WI38 (cell line): ENCODE results near the gene CCL23.
"Not testable (repeated sequence)": the region's sequence is repeated elsewhere in the genome, so short reads cannot be mapped to it uniquely, and the experiment has no call there.

ENCODE experiments used
- H3K4me3 ChIP-seq: 2 replicates; pipeline ENCODE4 v1.5.1; 2011; ENCODE audit warnings: low read depth, mild to moderate bottlenecking, control low read depth, low read length
- TF ChIP-seq, protein P1 (sequence below): IDR thresholded peaks from 2 replicates; pipeline ENCODE4 v1.5.1; 2012; ENCODE audit warnings: low read depth, mild to moderate bottlenecking, control low read depth, low read length

Gene CCL23

DNA sequence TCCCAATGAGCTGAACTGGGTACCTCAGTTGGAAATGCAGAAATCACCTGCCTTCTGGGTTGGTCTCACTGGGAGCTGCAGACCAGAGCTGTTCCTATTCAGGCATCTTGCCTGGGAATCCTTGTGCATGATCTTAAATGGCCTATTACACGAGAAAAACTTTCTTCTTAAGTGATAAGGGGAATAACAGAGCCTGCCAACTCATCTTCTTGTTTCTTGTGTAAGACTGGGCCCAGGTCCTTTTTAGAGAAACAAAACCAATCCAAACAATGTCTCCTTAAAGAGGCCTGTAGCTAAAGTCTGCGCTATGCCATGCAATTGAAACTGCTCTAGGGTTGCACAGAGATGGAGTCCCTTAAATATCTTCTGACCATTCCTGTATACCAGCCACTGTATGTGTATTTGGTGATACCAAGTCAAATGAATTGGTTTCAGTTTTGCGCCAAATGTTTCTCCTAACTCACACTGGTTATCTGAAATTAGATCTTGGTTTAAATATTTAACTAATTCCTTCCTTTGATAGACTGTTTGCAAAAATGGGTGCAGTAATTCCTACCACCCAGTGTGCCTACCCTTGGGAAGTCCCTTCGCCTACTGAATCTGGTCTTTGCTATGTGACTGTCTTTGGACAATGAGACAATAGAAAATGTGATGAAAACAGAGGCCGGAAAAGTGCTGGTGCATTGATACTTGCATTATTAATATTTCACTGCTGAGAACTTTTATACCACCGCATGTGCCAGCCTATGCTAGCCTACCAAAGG lies 6.5 kb upstream of the CCL23 start:
- no peak overlapping the region for H3K4me3 ChIP-seq
- TF ChIP-seq, protein P1, sequence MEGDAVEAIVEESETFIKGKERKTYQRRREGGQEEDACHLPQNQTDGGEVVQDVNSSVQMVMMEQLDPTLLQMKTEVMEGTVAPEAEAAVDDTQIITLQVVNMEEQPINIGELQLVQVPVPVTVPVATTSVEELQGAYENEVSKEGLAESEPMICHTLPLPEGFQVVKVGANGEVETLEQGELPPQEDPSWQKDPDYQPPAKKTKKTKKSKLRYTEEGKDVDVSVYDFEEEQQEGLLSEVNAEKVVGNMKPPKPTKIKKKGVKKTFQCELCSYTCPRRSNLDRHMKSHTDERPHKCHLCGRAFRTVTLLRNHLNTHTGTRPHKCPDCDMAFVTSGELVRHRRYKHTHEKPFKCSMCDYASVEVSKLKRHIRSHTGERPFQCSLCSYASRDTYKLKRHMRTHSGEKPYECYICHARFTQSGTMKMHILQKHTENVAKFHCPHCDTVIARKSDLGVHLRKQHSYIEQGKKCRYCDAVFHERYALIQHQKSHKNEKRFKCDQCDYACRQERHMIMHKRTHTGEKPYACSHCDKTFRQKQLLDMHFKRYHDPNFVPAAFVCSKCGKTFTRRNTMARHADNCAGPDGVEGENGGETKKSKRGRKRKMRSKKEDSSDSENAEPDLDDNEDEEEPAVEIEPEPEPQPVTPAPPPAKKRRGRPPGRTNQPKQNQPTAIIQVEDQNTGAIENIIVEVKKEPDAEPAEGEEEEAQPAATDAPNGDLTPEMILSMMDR, result no peak

DNA sequence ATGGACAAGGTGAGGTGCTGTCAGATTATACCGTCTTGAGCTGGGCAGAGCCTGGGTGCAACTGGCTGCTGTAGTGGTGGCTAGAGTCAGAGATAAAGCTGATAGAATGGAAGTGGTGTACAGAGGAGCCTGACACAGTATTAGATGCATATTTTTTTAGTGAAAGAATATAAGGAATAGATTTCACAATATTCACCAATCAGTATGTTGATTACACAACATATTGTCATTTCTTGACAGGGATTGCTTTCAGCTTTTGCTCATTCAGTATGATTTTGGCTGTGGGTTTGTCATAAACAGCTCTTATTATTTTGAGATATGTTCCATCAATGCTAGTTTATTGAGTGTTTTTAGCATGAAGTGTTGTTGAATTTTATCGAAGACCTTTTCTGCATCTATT lies 1.7 kb upstream of the CCL23 start:
- TF ChIP-seq, protein P1, result no peak
- H3K4me3 ChIP-seq, result no peak overlapping the region

DNA sequence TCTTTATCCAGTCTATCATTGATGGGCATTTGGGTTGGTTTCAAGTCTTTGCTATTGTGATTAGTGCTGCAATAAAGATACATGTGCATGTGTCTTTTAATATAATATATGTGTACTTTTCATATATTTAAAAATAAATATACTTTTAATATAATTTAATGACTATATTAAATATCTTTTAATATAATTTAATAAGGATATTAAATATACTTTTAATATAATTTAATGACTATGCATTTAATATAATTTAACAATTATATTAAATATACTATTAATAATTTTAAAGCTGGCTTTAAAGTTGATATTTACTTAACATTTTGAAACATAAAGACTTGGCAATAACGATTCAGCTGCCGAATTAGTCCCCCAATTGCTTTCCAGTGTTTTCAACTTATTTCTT lies 1.2 kb downstream of the CCL23 start:
- TF ChIP-seq, protein P1, result no peak
- no peak overlapping the region for H3K4me3 ChIP-seq

DNA sequence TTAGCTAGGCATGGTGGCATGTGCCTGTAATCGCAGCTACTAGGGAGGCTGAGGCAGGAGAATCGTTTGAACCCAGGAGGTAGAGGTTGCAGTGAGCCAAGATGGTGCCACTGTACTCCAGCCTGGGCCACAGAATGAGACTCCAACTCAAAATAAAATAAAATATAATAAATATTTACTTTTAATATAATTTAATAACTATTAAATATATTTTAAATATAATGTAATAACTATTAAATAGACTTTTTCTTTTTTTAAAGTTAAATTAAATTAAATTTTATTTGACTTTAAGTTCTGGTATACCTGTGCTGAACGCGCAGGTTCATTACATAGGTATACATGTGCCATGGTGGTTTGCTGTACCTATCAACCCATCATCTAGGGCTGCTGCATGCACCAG lies 1.9 kb downstream of the CCL23 start:
- not testable (repeated sequence) for H3K4me3 ChIP-seq

DNA sequence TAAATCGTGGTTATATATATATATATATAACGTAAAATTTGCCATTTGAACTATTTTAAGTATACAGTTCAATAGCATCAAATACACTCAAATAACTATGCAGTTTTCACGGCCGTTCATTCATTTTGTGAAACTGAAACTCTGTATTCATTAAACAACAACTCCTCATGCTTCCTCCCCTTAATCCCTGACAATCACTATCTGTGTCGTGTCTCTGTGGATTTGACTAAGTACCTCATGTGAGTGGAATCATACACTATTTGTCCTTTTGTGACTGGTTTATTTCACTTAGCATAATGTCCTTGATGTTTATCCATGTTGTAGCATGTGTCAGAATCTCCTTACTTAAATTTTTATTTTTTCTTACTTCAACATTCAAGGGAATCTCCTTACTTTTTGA lies 2.8 kb downstream of the CCL23 start:
- no peak overlapping the region for H3K4me3 ChIP-seq
- TF ChIP-seq, protein P1, result no peak

DNA sequence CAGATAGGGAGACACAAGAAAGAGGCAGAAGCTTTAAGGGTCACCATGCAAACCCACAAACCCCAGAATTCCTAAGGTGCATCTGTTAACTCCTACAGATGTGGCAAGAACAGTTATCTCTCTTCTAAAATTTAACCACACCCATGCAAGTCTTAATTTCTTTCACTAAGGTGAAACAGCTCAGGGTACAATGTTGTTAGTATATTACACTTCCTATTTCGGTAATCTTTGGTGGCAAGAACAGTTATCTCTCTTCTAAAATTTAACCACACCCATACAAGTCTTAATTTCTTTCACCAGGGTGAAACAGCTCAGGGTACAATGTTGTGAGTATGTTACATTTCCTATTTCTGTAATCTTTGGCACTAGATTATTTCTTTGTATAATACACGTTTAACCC lies 6.6 kb downstream of the CCL23 start:
- TF ChIP-seq, protein P1, result no peak
- no peak overlapping the region for H3K4me3 ChIP-seq

DNA sequence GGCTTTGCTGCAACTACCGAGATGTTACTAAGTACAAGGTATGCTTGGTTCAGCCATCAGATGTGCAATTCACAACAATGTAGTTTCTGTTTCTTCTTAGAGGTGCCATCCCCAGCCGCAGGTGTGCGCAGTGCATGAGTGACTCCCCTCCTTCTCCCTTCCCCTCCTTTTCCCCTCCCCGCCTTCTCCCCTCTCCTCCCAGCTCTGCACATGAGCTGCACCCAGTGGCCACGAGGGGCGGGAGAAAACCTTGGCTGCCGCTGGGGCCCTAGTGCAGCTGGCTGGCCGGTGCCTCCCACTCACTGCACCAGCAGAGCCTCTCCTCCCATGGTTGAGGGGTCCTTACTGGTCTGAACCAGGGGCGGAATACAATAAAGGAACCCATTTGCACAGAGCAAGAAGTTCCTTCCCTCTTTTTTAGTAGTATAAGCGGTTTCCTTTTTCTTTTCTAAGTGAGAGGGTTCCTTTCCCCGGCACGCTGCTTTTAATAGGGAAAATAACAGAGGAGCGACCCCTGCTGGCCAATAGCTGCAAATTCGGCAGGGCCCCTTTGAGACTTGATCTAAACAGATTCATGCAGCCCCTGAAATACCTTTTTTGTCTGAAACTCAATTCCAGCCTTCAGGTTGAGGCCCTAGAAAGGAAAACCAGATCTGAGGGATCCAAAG lies 8.6 kb downstream of the CCL23 start:
- TF ChIP-seq, protein P1, result peak; percentile 68
- no peak overlapping the region for H3K4me3 ChIP-seq
